T-helper 17 cell (primary cell): ENCODE results near the gene LMAN1L. TPM values are rescaled to one million over a fixed set of nuclear protein-coding genes. Genes with fewer than 3 reads are reported as not detected.

ENCODE experiments used
- ATAC-seq: fragments of 150-1000 bp; cut with Tn5 transposase; 2 replicates; pipeline ENCODE4 v1.10.0; 2021; ENCODE audit warnings: mild to moderate bottlenecking, moderate library complexity
- DNase-seq, 3 donors: peaks; one replicate each; pipeline versions ENCODE4 v3.0.0 to v3.0.0-alpha.2; 2020 to 2021
- H3K9me3 ChIP-seq: one replicate; pipeline ENCODE4 v1.7.0; 2013; ENCODE audit warnings: low read length, mild to moderate bottlenecking; ENCODE audit not compliant: control insufficient read depth, poor library complexity, severe bottlenecking
- H3K27ac Mint-ChIP-seq: one replicate; pipeline ENCODE4 v1.8.0; 2022; ENCODE audit warnings: mild to moderate bottlenecking, moderate library complexity, mixed read lengths
- H3K27me3 Mint-ChIP-seq: one replicate; pipeline ENCODE4 v1.8.0; 2022; ENCODE audit warnings: mixed read lengths
- H3K36me3 Mint-ChIP-seq: one replicate; pipeline ENCODE4 v1.8.0; 2022; ENCODE audit warnings: low read depth, mixed read lengths
- H3K4me1 Mint-ChIP-seq: one replicate; pipeline ENCODE4 v1.8.0; 2022; ENCODE audit warnings: mild to moderate bottlenecking, mixed read lengths
- H3K4me3 Mint-ChIP-seq: one replicate; pipeline ENCODE4 v1.8.0; 2022; ENCODE audit warnings: mild to moderate bottlenecking, moderate library complexity, mixed read lengths
- total RNA-seq, 4 donors: library from RNA in 2 of 4; stranded (reverse) in 2 of 4; gene quantifications; one replicate each; pipeline ENCODE4 v1.2.3 and lab custom pipeline; 2022 to 2026

The LMAN1L gene
- total RNA-seq, 2 donors from 2014 or later = 0.82 to 0.91 TPM

GRCh38 chr15:74802290-74802689 is 10.3 kb upstream of the LMAN1L start:
- ATAC-seq (no peak), DNase-seq (no peak)
- Mint-ChIP-seq H3K27ac (peak overlapping the region; percentile 32), H3K36me3 (peaks cover 5% of the 10 kb centered on the region), H3K27me3 (no peaks in the 10 kb centered on the region), H3K4me3 (no peak overlapping the region), H3K4me1 (peaks cover 36% of the 10 kb centered on the region)
- H3K9me3 ChIP-seq = no peaks in the 10 kb centered on the region

GRCh38 chr15:74802862-74803447 is 9.7 kb upstream of the LMAN1L start:
- H3K4me3 Mint-ChIP-seq = no peak overlapping the region
- peaks cover 33% of the 10 kb centered on the region for H3K4me1 Mint-ChIP-seq
- no peaks in the 10 kb centered on the region for H3K9me3 ChIP-seq
- DNase-seq (no peak), ATAC-seq (no peak)
- H3K27ac Mint-ChIP-seq = no peak overlapping the region
- H3K36me3 Mint-ChIP-seq = peaks cover 5% of the 10 kb centered on the region
- H3K27me3 Mint-ChIP-seq = no peaks in the 10 kb centered on the region

GRCh38 chr15:74804935-74805334 is 7.7 kb upstream of the LMAN1L start:
- peak overlapping the region; percentile 77 for H3K27ac Mint-ChIP-seq
- peaks cover 38% of the 10 kb centered on the region for H3K4me1 Mint-ChIP-seq
- H3K4me3 Mint-ChIP-seq = no peak overlapping the region
- H3K9me3 ChIP-seq = no peaks in the 10 kb centered on the region
- no peak for ATAC-seq
- DNase-seq = no peak
- H3K27me3 Mint-ChIP-seq = no peaks in the 10 kb centered on the region
- H3K36me3 Mint-ChIP-seq = peaks cover 5% of the 10 kb centered on the region

GRCh38 chr15:74807282-74807681 is 5.4 kb upstream of the LMAN1L start:
- no peaks in the 10 kb centered on the region for H3K9me3 ChIP-seq
- H3K27me3 Mint-ChIP-seq = no peaks in the 10 kb centered on the region
- H3K36me3 Mint-ChIP-seq = peaks cover 5% of the 10 kb centered on the region
- DNase-seq (no peak), ATAC-seq (no peak)
- peak overlapping the region; percentile 31 for H3K4me3 Mint-ChIP-seq
- H3K4me1 Mint-ChIP-seq = peaks cover 34% of the 10 kb centered on the region
- peak overlapping the region; percentile 83 for H3K27ac Mint-ChIP-seq

- H3K27ac Mint-ChIP-seq = peak overlapping the region; percentile 83
- no peak for ATAC-seq
- H3K36me3 Mint-ChIP-seq = peaks cover 5% of the 10 kb centered on the region
- peaks cover 35% of the 10 kb centered on the region for H3K4me1 Mint-ChIP-seq
- DNase-seq = no peak
- no peaks in the 10 kb centered on the region for H3K27me3 Mint-ChIP-seq
- peak overlapping the region; percentile 28 for H3K4me3 Mint-ChIP-seq
- no peaks in the 10 kb centered on the region for H3K9me3 ChIP-seq
These were observed 4.4 kb upstream of the LMAN1L start for GRCh38 chr15:74808078-74808839.

- Mint-ChIP-seq H3K27me3 (no peaks in the 10 kb centered on the region), H3K4me1 (peaks cover 38% of the 10 kb centered on the region), H3K27ac (peak overlapping the region; percentile 83), H3K36me3 (peaks cover 5% of the 10 kb centered on the region), H3K4me3 (no peak overlapping the region)
- ATAC-seq (no peak), DNase-seq (no peak)
- H3K9me3 ChIP-seq = no peaks in the 10 kb centered on the region
These were observed 3.8 kb upstream of the LMAN1L start for GRCh38 chr15:74808840-74809229.

- peaks cover 34% of the 10 kb centered on the region for H3K4me1 Mint-ChIP-seq
- ATAC-seq = no peak
- H3K4me3 Mint-ChIP-seq = peak overlapping the region; percentile 56
- peak overlapping the region; percentile 83 for H3K27ac Mint-ChIP-seq
- H3K36me3 Mint-ChIP-seq = peaks cover under 1% of the 10 kb centered on the region
- no peaks in the 10 kb centered on the region for H3K9me3 ChIP-seq
- H3K27me3 Mint-ChIP-seq = no peaks in the 10 kb centered on the region
- no peak for DNase-seq
These were observed 3.4 kb upstream of the LMAN1L start for GRCh38 chr15:74809242-74809641.

GRCh38 chr15:74809956-74810355 is 2.7 kb upstream of the LMAN1L start:
- Mint-ChIP-seq H3K4me3 (no peak overlapping the region), H3K36me3 (no peaks in the 10 kb centered on the region), H3K27ac (no peak overlapping the region), H3K4me1 (peaks cover 30% of the 10 kb centered on the region), H3K27me3 (no peaks in the 10 kb centered on the region)
- ATAC-seq (no peak), DNase-seq (no peak)
- no peaks in the 10 kb centered on the region for H3K9me3 ChIP-seq

GRCh38 chr15:74815121-74815934 is 2.7 kb downstream of the LMAN1L start:
- DNase-seq = no peak
- H3K27ac Mint-ChIP-seq = no peak overlapping the region
- H3K4me3 Mint-ChIP-seq = no peak overlapping the region
- H3K9me3 ChIP-seq = no peaks in the 10 kb centered on the region
- H3K27me3 Mint-ChIP-seq = no peaks in the 10 kb centered on the region
- H3K4me1 Mint-ChIP-seq = peaks cover 8% of the 10 kb centered on the region
- no peaks in the 10 kb centered on the region for H3K36me3 Mint-ChIP-seq
- ATAC-seq = no peak

GRCh38 chr15:74815961-74816360 is 3.3 kb downstream of the LMAN1L start:
- H3K27ac Mint-ChIP-seq = no peak overlapping the region
- no peak for ATAC-seq
- no peak overlapping the region for H3K4me3 Mint-ChIP-seq
- H3K27me3 Mint-ChIP-seq = no peaks in the 10 kb centered on the region
- no peak for DNase-seq
- peaks cover 8% of the 10 kb centered on the region for H3K4me1 Mint-ChIP-seq
- no peaks in the 10 kb centered on the region for H3K9me3 ChIP-seq
- H3K36me3 Mint-ChIP-seq = no peaks in the 10 kb centered on the region

- no peak for ATAC-seq
- no peak for DNase-seq
- Mint-ChIP-seq H3K4me3 (no peak overlapping the region), H3K27me3 (no peaks in the 10 kb centered on the region), H3K4me1 (peaks cover 8% of the 10 kb centered on the region), H3K36me3 (no peaks in the 10 kb centered on the region), H3K27ac (no peak overlapping the region)
- H3K9me3 ChIP-seq = no peaks in the 10 kb centered on the region
These were observed 4.2 kb downstream of the LMAN1L start for GRCh38 chr15:74816624-74817369.

GRCh38 chr15:74817370-74817737 is 4.7 kb downstream of the LMAN1L start:
- Mint-ChIP-seq H3K4me1 (peaks cover 8% of the 10 kb centered on the region), H3K27ac (peak overlapping the region; percentile 45), H3K36me3 (no peaks in the 10 kb centered on the region), H3K4me3 (no peak overlapping the region), H3K27me3 (no peaks in the 10 kb centered on the region)
- DNase-seq (no peak), ATAC-seq (no peak)
- H3K9me3 ChIP-seq = no peaks in the 10 kb centered on the region

GRCh38 chr15:74820056-74820455 is 7.4 kb downstream of the LMAN1L start:
- H3K27me3 Mint-ChIP-seq = peaks cover 8% of the 10 kb centered on the region
- ATAC-seq (no peak), DNase-seq (no peak)
- no peak overlapping the region for H3K27ac Mint-ChIP-seq
- H3K36me3 Mint-ChIP-seq = peaks cover 4% of the 10 kb centered on the region
- peaks cover 8% of the 10 kb centered on the region for H3K4me1 Mint-ChIP-seq
- H3K9me3 ChIP-seq = no peaks in the 10 kb centered on the region
- no peak overlapping the region for H3K4me3 Mint-ChIP-seq
